Left lung (tissue), 10 donors: ENCODE results near the gene WWOX. TPM values are rescaled to one million over a fixed set of nuclear protein-coding genes. Genes with fewer than 3 reads are reported as not detected.

Experiments
- ATAC-seq: fragments of 200-7000 bp; cut with Tn5 transposase; one replicate; pipeline ENCODE4 v1.9.1; 2020; ENCODE audit warnings: moderate library complexity
- DNase-seq, 4 donors: peaks; one replicate each; pipeline ENCODE4 v3.0.0-alpha.2; 2013 to 2020
- H3K27ac ChIP-seq, 2 donors: fragments of 200-600 bp; sonication (generic) in 1 of 2; one replicate each; pipeline versions ENCODE4 v1.5.0 to v1.8.0; 2020 to 2021
- H3K27me3 ChIP-seq, 2 donors: fragments of 200-600 bp; sonication (generic) in 1 of 2; one replicate each; pipeline versions ENCODE4 v1.5.0 to v1.8.0; 2020 to 2021
- H3K36me3 ChIP-seq, 2 donors: fragments of 200-600 bp; sonication (generic) in 1 of 2; one replicate each; pipeline versions ENCODE4 v1.5.0 to v1.8.0; 2020 to 2021
- H3K4me1 ChIP-seq, 2 donors: fragments of 200-600 bp; one replicate each; pipeline ENCODE4 v1.8.0; 2021
- H3K4me3 ChIP-seq, 2 donors: fragments of 200-600 bp; sonication (generic) in 1 of 2; one replicate each; pipeline versions ENCODE4 v1.5.0 to v1.8.0; 2020 to 2021; ENCODE audit warnings: mild to moderate bottlenecking in 1 of 2
- H3K9me3 ChIP-seq, 2 donors: fragments of 200-600 bp; sonication (generic) in 1 of 2; one replicate each; pipeline versions ENCODE4 v1.5.0 to v1.8.0; 2020 to 2021
- CTCF ChIP-seq, 2 donors: fragments of 200-600 bp; sonication (generic) in 1 of 2; IDR thresholded peaks; one replicate each; pipeline versions ENCODE4 v1.5.0 to v1.8.0; 2021; ENCODE audit warnings: antibody characterized with exemption in 2 of 2
- intact Hi-C, 2 donors: fragments of 100-400 bp; cut with DNase I; formaldehyde crosslinking; loops; one replicate each; pipeline versions ENCODE4 v1.11.2 to v1.14.2; 2022
- polyA plus RNA-seq, 6 donors: library from polyadenylated mRNA; unstranded; fragments of 120-200 nt; gene quantifications; one replicate each; pipeline ENCODE4 v1.2.1, GENCODE V29; 2013; ENCODE audit not compliant: insufficient read length in 6 of 6
- total RNA-seq, 2 donors: library from RNA; stranded (reverse); fragmentation: NEBNext Ultra II Directional; extraction: Animal tissue kit (Norgen Biotek cat#: 25700); gene quantifications; one replicate each; pipeline ENCODE4 v1.2.1, GENCODE V29; 2021
- donor health status: DM: no; HTN: yes; CAD: no.
- donor health status: DM: no; HTN: no; CAD: no.

WWOX gene
- total and polyA plus RNA-seq, 8 donors = 17.2 to 40.3 (median 30.8) TPM

GRCh38 chr16:79175286-79176057 lies 1076.0 kb downstream of the WWOX start:
- ATAC-seq (no peak), DNase-seq (no peak)
- Histone ChIP-seq H3K4me1 (peaks cover 10 to 14% of the 10 kb centered on the region in 2 donors), H3K27me3 (no peaks in the 10 kb centered on the region), H3K27ac (no peak overlapping the region), H3K4me3 (no peak overlapping the region), H3K36me3 (no peaks in the 10 kb centered on the region), H3K9me3 (peaks cover 0 to 5% of the 10 kb centered on the region in 2 donors)
- TF ChIP-seq CTCF (IDR thresholded peaks at IDR 0.05) = no peak
- intact Hi-C loops = no loop called here

DNA sequence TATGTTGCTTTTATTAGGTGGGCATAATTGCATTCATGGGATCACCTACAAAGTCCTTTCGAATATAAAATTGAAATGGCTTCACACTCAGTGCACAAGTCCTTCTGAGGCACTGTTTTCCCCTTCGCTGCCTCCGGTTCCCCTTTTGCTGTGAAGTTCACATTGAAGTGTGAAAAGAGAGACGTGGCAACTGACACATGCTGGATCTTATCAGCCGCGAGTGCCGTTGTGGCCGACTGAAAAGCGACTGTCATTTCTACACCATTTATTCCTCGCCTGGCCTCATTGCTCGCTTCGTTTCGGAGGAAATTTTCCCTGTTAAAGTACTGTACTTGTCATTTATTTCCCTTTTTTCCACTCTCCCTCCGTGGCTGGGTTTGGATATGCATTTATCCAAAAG lies 1077.6 kb downstream of the WWOX start:
- intact Hi-C loops = no loop called here
- no peak for ATAC-seq
- DNase-seq = no peak

DNA sequence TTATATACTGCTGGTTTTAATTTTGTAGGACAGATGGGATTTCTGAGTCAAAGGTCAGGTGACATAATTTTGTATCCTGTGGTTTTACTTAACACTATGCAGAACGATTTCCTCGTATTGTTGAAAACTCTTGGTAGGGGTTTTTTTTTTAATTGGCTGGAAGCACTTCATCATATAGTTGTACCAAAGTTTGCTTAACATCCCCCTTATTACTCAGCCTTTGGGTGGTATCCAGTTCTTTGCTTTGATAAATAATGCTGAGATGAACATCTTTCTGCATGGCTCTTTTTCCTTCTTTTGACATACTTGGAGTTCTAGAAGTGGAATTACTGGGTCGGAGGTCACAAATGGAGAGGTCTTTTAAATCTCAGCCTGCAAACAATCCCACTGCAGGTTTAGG lies 1082.0 kb downstream of the WWOX start:
- no peak overlapping the region for H3K4me3 ChIP-seq
- no peak for ATAC-seq
- intact Hi-C loops = no loop called here

More for the DNA sequence above, 1077.6 kb downstream of the WWOX start:
- H3K4me3 ChIP-seq = no peak overlapping the region
- H3K9me3 ChIP-seq = peaks cover 0 to 5% of the 10 kb centered on the region in 2 donors
- no peaks in the 10 kb centered on the region for H3K36me3 ChIP-seq
- H3K27ac ChIP-seq = no peak overlapping the region
- no peaks in the 10 kb centered on the region for H3K27me3 ChIP-seq
- H3K4me1 ChIP-seq = peaks cover 0 to 1% of the 10 kb centered on the region in 2 donors
- TF ChIP-seq CTCF (IDR thresholded peaks at IDR 0.05) = no peak

GRCh38 chr16:79182616-79183015 lies 1083.2 kb downstream of the WWOX start:
- Histone ChIP-seq H3K36me3 (no peaks in the 10 kb centered on the region), H3K4me3 (no peak overlapping the region), H3K27me3 (no peaks in the 10 kb centered on the region), H3K4me1 (no peaks in the 10 kb centered on the region), H3K9me3 (peaks cover 0 to 5% of the 10 kb centered on the region in 2 donors), H3K27ac (no peak overlapping the region)
- intact Hi-C loops = no loop called here
- ATAC-seq (no peak), DNase-seq (no peak)
- no peak for TF ChIP-seq CTCF (IDR thresholded peaks at IDR 0.05)

More for the DNA sequence above, 1082.0 kb downstream of the WWOX start:
- DNase-seq = no peak
- no peaks in the 10 kb centered on the region for H3K36me3 ChIP-seq
- no peaks in the 10 kb centered on the region for H3K4me1 ChIP-seq
- no peak overlapping the region for H3K27ac ChIP-seq
- peaks cover 0 to 5% of the 10 kb centered on the region in 2 donors for H3K9me3 ChIP-seq
- no peak for TF ChIP-seq CTCF (IDR thresholded peaks at IDR 0.05)
- H3K27me3 ChIP-seq = no peaks in the 10 kb centered on the region

GRCh38 chr16:79183571-79183970 lies 1084.1 kb downstream of the WWOX start:
- intact Hi-C loops = no loop called here
- ATAC-seq = no peak

More at GRCh38 chr16:79183571-79183970, 1084.1 kb downstream of the WWOX start:
- Histone ChIP-seq H3K4me3 (no peak overlapping the region), H3K27me3 (no peaks in the 10 kb centered on the region), H3K27ac (no peak overlapping the region), H3K9me3 (peaks cover 0 to 5% of the 10 kb centered on the region in 2 donors), H3K4me1 (no peaks in the 10 kb centered on the region), H3K36me3 (no peaks in the 10 kb centered on the region)
- no peak for TF ChIP-seq CTCF (IDR thresholded peaks at IDR 0.05)
- no peak for DNase-seq
